A549 treated with AZD2906 at 1 μM for 4 hours (cell line): ENCODE results near the gene WDR48. TPM values are rescaled to one million over a fixed set of nuclear protein-coding genes. Genes with fewer than 3 reads are reported as not detected.

Source experiments
- total RNA-seq: library from RNA; stranded (reverse); fragments of 200-300 nt; extraction: Qiagen RNA extraction; gene quantifications from 5 replicates; pipeline ENCODE4 v1.2.3, GENCODE V29; 2022

WDR48 gene
- total RNA-seq = 17.9 to 24.8 TPM (median 21.1 TPM) in 5 replicates

DNA sequence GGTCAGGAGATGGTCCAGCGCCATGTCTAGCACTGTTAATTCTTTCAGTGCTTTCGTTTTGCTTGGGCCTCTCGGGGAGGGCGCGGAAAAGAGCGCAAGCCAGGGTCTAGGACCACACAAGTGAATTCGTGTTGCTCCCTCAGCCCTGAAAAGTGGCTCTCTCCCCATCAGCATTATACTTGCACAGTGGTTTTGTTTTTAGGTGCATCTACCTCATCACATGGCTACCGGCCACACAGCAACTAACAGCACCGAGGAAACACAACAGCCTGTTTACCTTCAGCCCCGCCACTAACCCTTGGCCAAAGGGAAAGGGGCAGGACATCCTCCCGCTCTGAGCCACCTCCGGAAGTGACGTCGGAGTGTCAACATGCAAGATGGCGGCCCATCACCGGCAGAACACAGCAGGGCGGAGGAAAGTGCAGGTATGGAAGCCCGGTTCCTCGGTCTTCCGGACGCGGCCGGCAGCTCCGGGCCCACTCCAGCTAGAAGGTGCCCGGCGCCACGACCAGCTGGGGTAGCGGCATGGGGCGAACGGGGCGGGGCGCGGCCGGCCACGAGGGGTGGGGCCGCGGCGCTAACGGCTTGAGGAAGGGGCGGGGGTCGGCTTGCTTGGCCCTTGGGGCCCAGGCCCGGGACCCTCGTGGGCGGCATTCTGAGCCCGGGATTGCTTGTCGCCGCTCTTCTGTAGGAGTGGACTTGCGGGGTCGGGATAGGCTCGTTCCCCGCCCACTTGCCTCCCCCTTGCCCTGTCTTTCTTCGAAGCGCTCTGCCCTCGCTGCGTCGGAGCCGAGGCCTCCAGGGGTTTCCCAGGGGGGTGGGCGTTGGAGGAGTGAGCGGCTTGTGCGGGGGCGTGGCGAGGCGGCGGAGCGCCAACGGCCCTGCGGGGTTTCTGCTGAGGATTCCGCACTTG is at the start of gene WDR48, which contains the start of gene SCN11A:
WDR48 (plus strand) TSS at position 368 of the 913 bp plus-strand sequence; CDS start at position 378, 10 bp downstream.
SCN11A (minus strand) TSS at position 296 of the 913 bp plus-strand sequence. CDS start 101,582 bp downstream, outside the sequence.

GRCh38 chr3:39107388-39108199 is 55.8 kb downstream of the WDR48 start, which contains the start of the genes GORASP1 and TTC21A:
GORASP1 (minus strand) TSS chr3:39107627; CDS start chr3:39107541, 86 bp downstream.
TTC21A (plus strand) TSS chr3:39107680; CDS start chr3:39107838, 158 bp downstream.

Other genes with a start within 250 kb of the WDR48 start
- not detected in 5 replicates for gene SCN10A, start 235.8 kb upstream of the WDR48 start, total RNA-seq
- gene SCN11A, start 72 bp upstream of the WDR48 start, total RNA-seq = 0.01 to 0.02 TPM (median 0.01 TPM) in 3 of 5 replicates, not detected in the others
- gene GORASP1, start 55.6 kb downstream of the WDR48 start, total RNA-seq = 26.8 to 34.6 TPM (median 30.4 TPM) in 5 replicates
- gene TTC21A, start 55.7 kb downstream of the WDR48 start, total RNA-seq = 1.2 to 2.8 TPM (median 2.1 TPM) in 5 replicates
- gene CSRNP1, start 101.6 kb downstream of the WDR48 start, total RNA-seq = 17.5 to 24.9 TPM (median 20.7 TPM) in 5 replicates
- 0.17 to 0.25 TPM (median 0.19 TPM) in 5 replicates for gene XIRP1, start 140.6 kb downstream of the WDR48 start, total RNA-seq
- gene CX3CR1, start 228.0 kb downstream of the WDR48 start, total RNA-seq = 0.03 to 0.07 TPM (median 0.06 TPM) in 3 of 5 replicates, not detected in the others